Endothelial cell of umbilical vein (primary cell): Measurements from ENCODE around the gene TMEM191C. TPM values are rescaled to one million over a fixed set of nuclear protein-coding genes. Genes with fewer than 3 reads are reported as not detected.
"Not testable (repeated sequence)": the region's sequence is repeated elsewhere in the genome, so short reads cannot be mapped to it uniquely, and the experiment has no call there.

Experiments used
- BruUV-seq: library from RNA; stranded (reverse); fragments of 400-500 nt; replicated peaks from 2 replicates; lab custom pipeline; 2021; lab: Mats Ljungman, UMichigan
- CTCF ChIA-PET: fragments of 300-600, 350-600 bp; sonication (Branson Sonifier 250); formaldehyde crosslinking; loops from one replicate; lab custom pipeline; 2021; ENCODE audit warnings: antibody characterized with exemption, inconsistent platforms; lab: Charles Lee
- POLR2A ChIA-PET: fragments of 300-600, 350-600 bp; sonication (Branson Sonifier 250); formaldehyde crosslinking; loops from one replicate; lab custom pipeline; 2021; ENCODE audit warnings: antibody characterized with exemption, inconsistent platforms; lab: Charles Lee
- DNase-seq: peaks from one replicate; pipeline ENCODE4 v3.0.0-alpha.2; 2011; ENCODE audit warnings: low read depth, low spot score
- FAIRE-seq: peaks from 2 replicates; lab custom pipeline; 2011; peaks lifted over from hg19 to GRCh38; lab: Jason Lieb, UNC
- H2AFZ ChIP-seq: 2 replicates; pipeline ENCODE4 v1.6.0; 2012; ENCODE audit warnings: low read depth, low read length, control low read depth, inconsistent platforms
- H3K27ac ChIP-seq: 2 replicates; pipeline ENCODE4 v1.5.1; 2011; ENCODE audit warnings: low read depth, mild to moderate bottlenecking, control low read depth, low read length, moderate library complexity; ENCODE audit not compliant: insufficient read depth
- H3K27me3 ChIP-seq, 2 experiments: 2 replicates each; pipeline versions ENCODE4 v1.6.0 to v1.6.1; 2011; ENCODE audit warnings: low read length in 2 of 2, mixed read lengths in 1 of 2; ENCODE audit not compliant: control insufficient read depth in 2 of 2, insufficient read depth in 2 of 2
- H3K36me3 ChIP-seq, 2 experiments: 2 replicates in 1 of 2; 3 replicates in 1 of 2; pipeline ENCODE4 v1.5.1; 2011; ENCODE audit warnings: low read length in 2 of 2, mild to moderate bottlenecking in 1 of 2, moderate library complexity in 1 of 2; ENCODE audit not compliant: control insufficient read depth in 2 of 2, insufficient read depth in 2 of 2; ENCODE audit errors: extremely low read depth in 1 of 2
- H3K4me1 ChIP-seq: 3 replicates; pipeline ENCODE4 v1.5.1; 2011; ENCODE audit warnings: mild to moderate bottlenecking, low read length; ENCODE audit not compliant: control insufficient read depth, insufficient read depth; ENCODE audit errors: extremely low read depth
- H3K4me2 ChIP-seq: 2 replicates; pipeline ENCODE4 v1.6.1; 2011; ENCODE audit warnings: low read length, control low read depth, mixed read lengths; ENCODE audit not compliant: insufficient read depth
- H3K4me3 ChIP-seq, 3 experiments: fragments of 200-600 bp in 1 of 3; sonication (generic), shearing (Covaris generic) in 1 of 3; replicated peaks in 1 of 3; 2 replicates each; pipeline ENCODE4 v1.5.1; 2011 to 2016; ENCODE audit warnings: control low read depth in 3 of 3, low read length in 3 of 3, mild to moderate bottlenecking in 2 of 3, inconsistent platforms in 1 of 3, low read depth in 1 of 3, moderate library complexity in 1 of 3; ENCODE audit not compliant: insufficient read depth in 1 of 3
- H3K79me2 ChIP-seq: 2 replicates; pipeline ENCODE4 v1.6.0; 2012; ENCODE audit warnings: low read length, inconsistent platforms; ENCODE audit not compliant: control insufficient read depth, insufficient read depth
- H3K9ac ChIP-seq: replicated peaks from 2 replicates; pipeline ENCODE3; 2011; ENCODE audit warnings: low read length, control low read depth; ENCODE audit not compliant: insufficient read depth; ENCODE audit errors: extremely low read depth
- H3K9me1 ChIP-seq: replicated peaks from 3 replicates; pipeline ENCODE4 v1.6.0; 2011; ENCODE audit warnings: mild to moderate bottlenecking, low read length; ENCODE audit not compliant: control insufficient read depth, insufficient read depth; ENCODE audit errors: extremely low read depth
- H3K9me3 ChIP-seq: replicated peaks from 2 replicates; pipeline ENCODE4 v1.5.1; 2012; ENCODE audit warnings: low read length, inconsistent platforms; ENCODE audit not compliant: control insufficient read depth, insufficient read depth
- H4K20me1 ChIP-seq: replicated peaks from 2 replicates; pipeline ENCODE3; 2011; ENCODE audit warnings: mild to moderate bottlenecking, low read length; ENCODE audit not compliant: control insufficient read depth, insufficient read depth; ENCODE audit errors: extremely low read depth
- dilution Hi-C: fragments of 300-500 bp; cut with MboI; formaldehyde crosslinking; loops from one replicate; pipeline ENCODE4 v1.15.0; 2019; ENCODE audit warnings: low sequenced_read_pairs; ENCODE audit not compliant: extremely low pct_ligation_motif_present
- intact Hi-C: fragments of 100-400 bp; cut with micrococcal nuclease; formaldehyde crosslinking; loops from one replicate; pipeline ENCODE4 v1.10.0; 2022
- polyA plus RNA-seq, 4 experiments: library from polyadenylated mRNA; depleted of rRNA in 3 of 4; stranded (reverse) in 3 of 4; unstranded in 1 of 4; fragments of >200 nt; gene quantifications; 2 replicates each; pipeline versions ENCODE4 v1.2.1 to v1.2.3, GENCODE V29; 2011 to 2012; ENCODE audit warnings: missing spikeins in 1 of 4
- total RNA-seq: library from RNA; stranded (reverse); gene quantifications from 2 replicates; pipeline ENCODE4 v1.2.3, GENCODE V29; 2021

TMEM191C gene
- total and polyA plus RNA-seq, 2 donors (not counting 3 experiments of a cell fraction or from before 2014, with no cell fraction given), result 0.47 to 1.2 TPM

DNA sequence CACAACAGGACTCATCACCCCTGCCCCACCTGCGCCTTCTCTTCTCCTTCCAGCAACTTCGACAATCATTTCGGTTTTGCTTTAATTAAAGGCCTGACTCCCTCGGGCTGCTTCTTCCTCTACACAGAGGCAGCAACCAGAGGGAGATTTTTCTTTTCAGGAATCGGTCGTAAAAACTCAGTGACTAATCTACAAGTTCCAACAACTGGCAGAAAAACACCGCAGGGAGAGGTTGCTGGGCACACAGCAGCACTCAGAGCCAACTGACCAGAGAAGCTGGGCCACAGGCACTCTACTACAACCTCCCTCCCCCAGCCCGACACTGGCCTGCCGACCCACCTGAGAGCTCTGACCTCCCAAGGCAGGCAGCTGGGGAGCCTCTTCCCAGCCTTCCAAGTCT, 48.0 kb downstream of the TMEM191C start:
- H4K20me1 ChIP-seq, H2AFZ ChIP-seq, H3K9ac ChIP-seq, POLR2A ChIA-PET, BruUV-seq, H3K27me3 ChIP-seq, H3K27ac ChIP-seq, H3K4me2 ChIP-seq, DNase-seq, intact Hi-C loops, H3K4me3 ChIP-seq, H3K36me3 ChIP-seq, H3K4me1 ChIP-seq, H3K9me1 ChIP-seq, H3K9me3 ChIP-seq, CTCF ChIA-PET, dilution Hi-C loops, FAIRE-seq, H3K79me2 ChIP-seq: not testable (repeated sequence)

DNA sequence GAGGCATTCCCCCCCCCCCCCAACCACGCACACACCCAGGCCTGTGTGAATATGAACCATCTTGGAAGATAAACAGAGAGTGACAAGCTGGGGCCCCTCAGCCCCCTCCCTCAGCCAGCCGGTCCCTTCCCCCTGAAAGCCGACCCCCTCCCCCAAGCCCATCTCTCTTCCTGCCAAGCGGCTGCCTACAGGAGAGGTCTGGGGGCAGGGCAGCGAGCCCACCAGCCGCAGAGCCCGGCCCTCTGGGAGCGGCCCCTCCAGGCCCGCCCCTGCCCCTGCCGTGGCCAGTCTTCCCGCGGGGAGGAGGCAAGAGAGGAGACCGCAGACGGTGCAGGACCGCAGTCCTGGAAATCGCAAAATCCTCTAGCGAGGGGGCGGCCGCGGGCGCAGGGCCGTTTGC, 49.3 kb downstream of the TMEM191C start:
- dilution Hi-C loops, POLR2A ChIA-PET, H3K27ac ChIP-seq: not testable (repeated sequence)

DNA sequence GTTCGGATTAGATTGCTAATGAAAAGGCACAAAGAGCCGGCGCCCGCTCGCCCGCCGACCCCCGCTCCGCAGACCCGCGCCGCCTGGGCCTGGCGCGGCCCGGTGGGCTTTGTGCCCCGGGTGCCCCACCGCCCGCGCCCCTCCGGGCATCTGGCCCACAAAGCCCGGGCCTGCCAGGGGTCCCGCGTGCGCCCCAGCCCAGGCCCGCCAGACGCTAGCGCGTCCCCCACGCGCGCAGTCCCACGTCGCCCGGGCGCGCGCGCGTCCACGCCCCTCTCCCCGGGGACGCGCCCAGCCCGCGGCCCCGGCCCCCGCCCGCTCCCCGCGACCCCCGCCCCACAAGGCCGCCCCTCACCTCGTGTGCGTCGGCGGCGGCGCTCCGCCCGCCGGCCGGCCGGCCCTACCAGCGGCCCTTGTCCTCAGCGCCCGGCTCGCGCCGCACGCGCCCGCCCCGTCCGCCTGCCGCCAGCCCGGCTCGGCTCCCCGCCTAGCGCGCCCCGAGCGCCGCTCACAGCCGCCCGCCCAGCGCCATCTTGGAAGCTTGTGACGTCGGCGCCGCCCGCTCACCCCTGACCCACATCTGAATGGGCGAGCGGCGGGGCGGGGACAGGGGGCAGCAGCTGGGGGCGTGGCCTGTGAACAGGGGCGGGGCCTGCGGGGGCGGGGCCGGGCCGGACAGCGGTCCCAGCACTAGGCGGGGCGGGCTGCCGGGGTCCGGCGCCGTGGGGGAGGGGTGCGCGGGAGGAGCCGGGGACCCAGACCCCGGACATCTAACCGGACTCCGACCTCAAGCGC, 50.0 kb downstream of the TMEM191C start:
- FAIRE-seq, H3K4me3 ChIP-seq: not testable (repeated sequence)

More for the DNA sequence above, 49.3 kb downstream of the TMEM191C start:
- DNase-seq, H3K4me3 ChIP-seq, FAIRE-seq, CTCF ChIA-PET, H3K27me3 ChIP-seq, intact Hi-C loops, H2AFZ ChIP-seq, H3K4me1 ChIP-seq, H3K79me2 ChIP-seq, H3K36me3 ChIP-seq, H4K20me1 ChIP-seq, H3K9me3 ChIP-seq, H3K9ac ChIP-seq, BruUV-seq, H3K9me1 ChIP-seq, H3K4me2 ChIP-seq: not testable (repeated sequence)

More for the DNA sequence above, 50.0 kb downstream of the TMEM191C start:
- H3K79me2 ChIP-seq, H3K4me1 ChIP-seq, H3K9me1 ChIP-seq, H4K20me1 ChIP-seq, dilution Hi-C loops, intact Hi-C loops, DNase-seq, H2AFZ ChIP-seq, H3K4me2 ChIP-seq, H3K27ac ChIP-seq, POLR2A ChIA-PET, H3K36me3 ChIP-seq, H3K9ac ChIP-seq, H3K27me3 ChIP-seq, BruUV-seq, CTCF ChIA-PET, H3K9me3 ChIP-seq: not testable (repeated sequence)
